ENCODE data around the gene CCR3. TPM values are rescaled to one million over a fixed set of nuclear protein-coding genes. Genes with fewer than 3 reads are reported as not detected.

Gene CCR3
- 0.33 TPM in 1 of 2 replicates, not detected in the other for total RNA-seq

GRCh38 chr3:46242120-46242519 lies at the start of gene CCR3:
TSS of gene CCR3 (plus strand) at chr3:46242460. CDS start at chr3:46265159, 22,699 bp downstream.

GRCh38 chr3:46208167-46208704 lies 34.0 kb upstream of the CCR3 start, which contains the start of gene CCR1:
TSS of gene CCR1 (minus strand) at chr3:46208313. CDS start at chr3:46204313, 4,000 bp downstream.

Other genes starting within 250 kb of the CCR3 start
- 44.7 and 47.0 TPM in 2 replicates for gene FYCO1, start 246.6 kb upstream of the CCR3 start, total RNA-seq
- under 0.01 TPM in 1 of 2 replicates, not detected in the other for gene XCR1, start 215.0 kb upstream of the CCR3 start, total RNA-seq
- 4.5 and 7.6 TPM in 2 replicates for gene CCR1, start 34.1 kb upstream of the CCR3 start, total RNA-seq
- not detected in 2 replicates for gene CCR2, start 111.7 kb downstream of the CCR3 start, total RNA-seq
- under 0.01 TPM in 2 replicates for gene CCR5, start 128.5 kb downstream of the CCR3 start, total RNA-seq
- 0.29 and 0.83 TPM in 2 replicates for gene CCRL2, start 164.8 kb downstream of the CCR3 start, total RNA-seq
- not detected in 2 replicates for gene LTF, start 222.4 kb downstream of the CCR3 start, total RNA-seq